ENCODE data around the gene PLCB1.
"Not testable (repeated sequence)": the region's sequence is repeated elsewhere in the genome, so short reads cannot be mapped to it uniquely, and the experiment has no call there.

Gene PLCB1

DNA sequence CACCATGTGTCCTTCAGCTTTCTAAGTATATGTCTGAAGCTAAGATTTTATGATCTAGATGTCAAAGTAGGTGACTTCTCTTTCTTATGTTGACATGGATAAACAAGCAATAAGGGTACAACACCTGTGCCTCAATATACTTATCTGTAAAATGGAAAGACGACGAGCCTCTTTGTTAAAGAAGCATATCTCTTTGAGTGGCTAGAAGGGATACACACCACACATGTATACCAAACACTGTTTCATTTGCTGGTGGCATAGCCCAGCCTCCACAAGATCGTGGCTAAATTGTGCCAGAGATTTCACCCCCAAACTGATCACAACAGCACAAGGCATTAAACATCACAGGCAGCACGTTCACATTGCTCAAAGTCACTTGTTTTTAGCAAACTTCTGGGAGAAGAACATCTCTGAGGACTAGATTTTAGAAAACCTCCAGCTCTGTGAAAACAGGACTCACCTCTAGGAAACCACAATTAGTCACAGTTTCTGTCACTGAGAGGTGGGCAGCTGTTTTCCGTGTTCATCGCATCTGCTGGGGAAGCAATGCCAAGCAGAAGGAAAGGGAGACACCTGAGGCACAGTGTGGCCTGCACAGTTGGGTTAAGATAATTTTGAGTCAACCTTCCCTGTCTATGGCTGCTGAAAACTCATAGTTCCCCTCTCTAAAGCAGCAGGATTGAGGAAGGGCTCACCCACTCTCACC, 673.8 kb downstream of the PLCB1 start:
- peak in 1 of 2 experiments; percentile 17 for DNase-seq

DNA sequence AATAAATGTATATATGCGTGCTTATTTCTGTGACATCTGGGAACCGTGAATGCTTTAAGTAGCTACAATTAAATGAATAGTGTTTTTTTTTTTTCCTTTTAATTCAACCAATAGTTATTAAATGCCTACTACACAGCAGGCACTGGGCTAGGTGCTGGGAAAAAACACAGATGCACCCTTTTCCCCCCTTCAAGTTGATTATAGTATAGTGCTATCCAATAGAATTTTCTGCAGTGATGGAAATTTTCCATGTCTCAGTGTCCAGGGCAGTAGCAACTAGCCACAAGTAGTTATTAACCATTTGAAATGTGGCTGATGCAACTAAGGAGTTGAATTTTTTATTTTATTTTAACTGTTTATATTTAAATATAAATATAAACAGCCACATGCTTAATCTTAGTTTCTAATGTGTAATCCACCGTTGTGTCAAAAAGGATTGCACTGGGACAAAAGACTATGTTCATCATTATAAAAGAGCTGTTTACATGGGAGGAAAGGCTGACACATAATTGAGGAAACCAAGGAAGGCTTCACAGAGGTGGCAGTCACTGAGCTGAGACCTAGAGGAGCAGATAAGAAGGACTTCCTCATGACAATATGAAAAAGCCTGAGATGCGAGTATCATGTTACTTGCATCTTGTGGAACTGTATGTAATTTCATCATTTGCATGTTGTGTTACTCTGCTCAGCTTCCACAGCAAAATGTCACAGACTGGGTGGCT, 675.6 kb downstream of the PLCB1 start:
- DNase-seq: no peak

DNA sequence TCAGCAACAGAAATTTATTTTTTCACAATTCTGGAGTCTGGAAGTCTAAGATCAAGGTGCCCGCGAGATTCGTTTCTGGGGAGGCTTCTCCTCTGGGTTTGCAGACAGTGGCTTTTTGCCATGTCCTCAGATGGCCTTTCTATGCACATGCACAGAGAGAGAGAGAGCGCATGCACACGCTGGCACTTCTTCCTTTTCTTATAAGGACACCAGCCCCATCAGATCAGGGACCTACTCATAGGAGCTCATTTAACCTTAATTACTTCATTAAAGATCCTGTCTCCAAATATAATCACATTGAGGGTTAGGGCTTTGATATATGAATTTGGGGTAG, 676.1 kb downstream of the PLCB1 start:
- DNase-seq: no peak

DNA sequence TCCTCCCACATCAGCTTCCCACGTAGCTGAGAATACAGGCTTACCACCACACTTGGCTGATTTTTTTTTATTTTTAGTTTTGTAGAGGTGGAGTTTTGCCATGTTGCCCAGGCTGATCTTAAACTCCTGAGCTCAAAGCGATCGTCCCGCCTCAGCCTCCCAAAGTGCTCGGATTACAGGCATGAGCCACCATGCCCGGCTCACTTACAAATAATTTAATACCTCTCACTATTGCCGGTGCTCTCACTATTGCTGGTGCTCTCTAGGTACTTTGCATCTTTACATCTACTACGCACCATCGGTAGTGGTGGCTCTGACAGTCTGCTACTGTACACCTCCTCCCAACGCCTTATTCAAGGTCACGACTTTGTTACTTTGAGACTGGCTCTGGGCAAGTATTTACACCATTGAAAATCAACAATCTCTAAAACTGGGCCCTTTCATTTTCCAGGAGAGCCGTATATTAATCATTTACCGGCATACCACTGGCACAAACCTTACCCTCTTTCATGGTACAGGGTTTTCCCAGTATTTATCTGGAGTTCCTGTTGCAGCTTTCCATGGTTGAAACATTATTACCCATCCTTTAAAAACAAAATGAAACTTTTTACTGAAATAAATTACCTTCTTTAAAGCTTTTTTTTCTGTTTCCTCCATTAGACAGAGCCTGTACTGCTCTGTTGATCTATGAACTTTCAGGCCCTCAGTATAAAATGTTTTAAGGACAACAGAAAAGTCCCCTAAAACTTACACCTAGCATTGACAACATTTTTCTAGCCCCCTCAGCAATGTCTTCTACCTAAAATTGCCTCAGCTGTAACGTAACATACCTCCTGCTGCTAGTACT, 677.3 kb downstream of the PLCB1 start:
- DNase-seq: no peak

DNA sequence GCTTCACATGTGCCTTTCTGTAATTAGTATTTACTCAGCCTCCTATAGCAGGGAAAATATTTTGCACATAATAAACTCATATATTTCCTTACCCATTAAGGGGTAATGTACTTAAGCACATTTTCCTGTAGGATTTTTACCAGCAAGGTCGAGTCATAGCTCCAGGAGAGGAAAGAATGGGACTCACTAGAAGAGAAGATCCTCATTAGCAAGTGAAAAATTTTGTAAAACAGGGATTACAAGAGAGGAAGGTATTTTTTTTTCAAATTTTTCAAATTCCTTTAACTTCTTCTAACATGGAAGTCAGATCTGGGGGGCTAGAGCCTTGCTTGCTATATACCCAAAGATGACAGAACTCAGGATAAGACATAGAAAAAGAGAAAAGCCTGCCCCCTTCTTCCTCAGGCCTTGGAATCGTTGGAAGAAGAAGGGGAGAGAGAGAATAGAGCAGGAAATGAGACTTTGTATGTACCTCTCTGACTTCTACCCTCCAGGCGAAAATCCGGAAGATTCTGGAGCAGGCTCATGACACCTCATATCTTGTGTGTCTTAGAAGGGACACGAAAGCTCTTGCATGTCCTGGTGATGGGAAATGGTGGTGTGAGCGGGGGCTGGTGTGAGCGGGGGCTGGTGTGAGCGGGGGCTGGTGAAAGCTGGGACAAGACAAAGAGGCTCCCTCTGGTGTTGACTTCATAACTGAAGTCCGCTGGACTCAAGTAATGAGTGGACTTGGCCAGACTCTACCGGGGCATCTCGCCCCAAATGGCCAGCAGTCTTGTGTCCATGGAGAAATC, 679.9 kb downstream of the PLCB1 start:
- DNase-seq: no peak

DNA sequence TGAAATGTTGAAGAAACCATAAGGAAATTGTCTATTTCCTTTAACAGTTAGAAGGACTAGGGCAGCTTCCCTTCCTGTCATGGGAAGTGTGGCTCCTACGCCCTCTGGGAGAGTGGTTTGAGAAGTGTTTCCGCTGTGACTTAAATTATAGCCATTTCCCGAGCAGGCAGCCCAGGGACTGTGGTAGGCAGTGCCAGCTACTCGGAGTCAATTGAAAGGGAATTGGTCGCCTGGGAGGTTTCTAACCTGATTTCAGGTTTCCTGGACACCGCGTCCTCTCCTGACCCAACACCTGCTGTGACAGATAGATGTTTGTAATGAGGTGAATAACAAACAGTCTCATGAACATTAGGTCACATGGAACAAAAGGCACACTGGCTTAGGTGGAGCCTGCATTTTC, 680.8 kb downstream of the PLCB1 start:
- no peak for DNase-seq

DNA sequence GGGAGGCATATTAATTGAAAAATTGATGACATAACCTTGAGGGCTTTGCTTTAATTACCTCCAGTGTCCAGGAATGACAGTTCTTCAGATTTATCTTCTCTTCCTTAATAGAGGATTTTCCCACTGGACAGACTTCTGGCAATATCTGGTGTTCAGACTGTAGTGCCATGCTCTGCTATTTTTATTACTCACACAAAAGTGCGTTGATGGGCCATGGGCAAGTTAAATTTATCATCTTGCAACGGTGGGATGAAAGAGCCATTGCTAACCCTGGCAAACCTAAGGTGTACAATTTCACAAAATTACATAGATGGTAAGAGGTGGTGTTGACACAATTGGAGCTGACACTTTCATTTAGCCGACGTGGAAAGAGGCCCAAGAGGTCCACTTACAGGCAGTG, 683.1 kb downstream of the PLCB1 start:
- no peak for DNase-seq

DNA sequence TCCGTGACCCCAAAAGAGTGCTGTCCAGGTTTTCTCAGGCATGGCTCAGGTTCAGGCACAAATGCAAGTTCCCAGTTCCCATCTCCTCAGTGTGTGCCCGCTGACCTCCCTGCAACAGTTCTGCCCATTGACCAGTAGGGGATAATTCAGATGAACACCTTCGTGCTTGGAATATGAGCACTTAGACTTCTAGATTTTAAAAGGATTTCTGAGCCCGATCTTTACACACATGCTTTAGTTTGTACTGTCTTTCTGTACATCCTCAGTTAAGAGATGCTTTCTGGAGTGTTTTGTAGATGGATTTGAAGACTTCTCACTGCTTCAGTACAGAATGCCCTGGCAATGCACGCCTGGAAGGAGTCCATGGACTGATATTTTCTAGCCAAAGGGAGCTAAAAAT, 697.2 kb downstream of the PLCB1 start:
- no peak for DNase-seq

DNA sequence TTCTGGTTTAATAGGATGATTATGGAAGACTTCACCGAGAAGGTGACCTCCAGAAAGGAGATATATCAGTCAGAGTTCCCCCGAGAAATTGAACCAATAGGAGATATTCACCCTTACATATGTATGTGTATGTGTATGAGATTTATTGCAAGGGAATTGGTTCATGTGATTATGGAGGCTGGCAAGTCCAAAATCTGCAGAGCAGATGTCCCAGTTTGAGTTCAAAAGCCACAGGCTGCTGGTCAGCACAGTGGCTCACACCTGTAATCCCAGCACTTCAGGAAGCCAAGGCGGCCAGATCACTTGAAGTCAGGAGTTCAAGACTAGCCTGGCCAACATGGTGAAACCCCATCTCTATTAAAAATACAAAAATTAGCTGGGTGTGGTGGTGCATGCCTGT, 702.2 kb downstream of the PLCB1 start:
- DNase-seq: not testable (repeated sequence)

DNA sequence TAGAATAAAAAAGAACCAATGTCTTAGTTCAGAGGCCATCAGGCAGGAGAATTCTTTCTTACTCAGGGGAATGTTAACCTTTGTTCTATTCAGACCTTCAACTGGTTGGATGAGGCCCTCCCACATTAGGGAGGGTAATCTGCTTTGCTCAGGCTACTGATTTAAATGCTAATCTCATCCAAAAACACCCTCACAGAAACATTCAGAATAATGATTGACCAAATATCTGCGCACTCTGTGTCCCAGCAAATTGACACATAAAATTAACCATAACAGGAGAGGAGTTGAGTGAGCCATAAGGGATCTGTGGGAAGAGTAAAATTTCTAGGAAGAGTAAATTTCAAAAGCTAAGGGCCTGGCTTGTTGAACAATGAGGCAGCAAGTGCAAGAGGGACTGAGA, 702.8 kb downstream of the PLCB1 start:
- DNase-seq: no peak

DNA sequence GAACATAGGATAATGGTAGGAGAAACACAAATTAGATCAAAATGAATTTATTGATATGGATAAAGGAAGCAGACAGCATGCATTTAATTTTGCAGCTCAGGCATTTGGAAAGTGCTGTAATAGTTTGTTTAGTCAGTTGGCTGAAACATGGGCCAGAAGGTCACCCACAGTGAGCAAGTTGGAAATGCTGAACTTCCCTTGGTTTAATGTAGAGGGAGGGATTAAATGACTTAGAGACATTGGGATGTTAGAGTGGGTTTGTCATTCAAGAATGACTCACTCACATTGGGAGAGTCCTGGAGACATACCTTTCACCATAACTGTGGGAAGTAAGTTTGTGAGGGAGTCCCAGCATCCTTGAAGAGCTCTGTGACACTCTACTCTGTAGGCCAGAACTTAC, 705.3 kb downstream of the PLCB1 start:
- DNase-seq: no peak

DNA sequence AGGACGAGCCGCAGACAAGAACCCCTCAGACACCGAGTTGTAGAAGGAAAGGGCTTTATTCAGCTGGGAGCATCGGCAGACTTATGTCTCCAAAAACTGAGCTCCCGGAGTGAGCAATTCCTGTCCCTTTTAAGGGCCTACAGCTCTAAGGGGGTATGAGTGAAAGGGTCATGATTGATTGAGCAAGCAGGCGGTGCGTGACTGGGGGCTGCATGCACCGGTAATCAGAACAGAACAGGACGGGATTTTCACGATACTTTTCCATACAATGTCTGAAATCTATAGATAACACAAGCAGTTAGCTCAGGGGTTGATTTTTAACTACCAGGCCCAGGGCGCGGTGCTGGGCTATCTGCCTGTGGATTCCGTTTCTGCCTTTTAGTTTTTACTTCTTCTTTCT, 710.5 kb downstream of the PLCB1 start:
- no peak for DNase-seq

DNA sequence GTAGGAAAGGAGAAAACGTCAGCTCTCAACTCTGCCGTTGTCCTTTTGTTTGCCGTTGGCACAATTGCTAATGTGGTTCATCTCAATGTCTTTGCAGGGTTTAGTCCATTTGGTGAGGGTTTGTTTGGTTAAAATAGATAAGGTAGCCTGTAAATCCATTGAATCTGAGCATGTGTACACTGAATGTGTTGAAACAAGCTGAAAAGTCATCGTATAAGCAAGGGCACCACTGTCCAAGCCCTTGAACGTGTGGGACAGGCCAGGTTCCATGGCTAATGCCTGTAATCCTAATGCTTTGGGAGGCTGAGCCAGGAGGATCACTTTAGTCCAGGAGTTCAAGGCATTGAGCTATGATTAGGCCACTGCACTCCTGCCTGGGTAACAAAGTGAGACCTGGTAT, 712.1 kb downstream of the PLCB1 start:
- DNase-seq: no peak

DNA sequence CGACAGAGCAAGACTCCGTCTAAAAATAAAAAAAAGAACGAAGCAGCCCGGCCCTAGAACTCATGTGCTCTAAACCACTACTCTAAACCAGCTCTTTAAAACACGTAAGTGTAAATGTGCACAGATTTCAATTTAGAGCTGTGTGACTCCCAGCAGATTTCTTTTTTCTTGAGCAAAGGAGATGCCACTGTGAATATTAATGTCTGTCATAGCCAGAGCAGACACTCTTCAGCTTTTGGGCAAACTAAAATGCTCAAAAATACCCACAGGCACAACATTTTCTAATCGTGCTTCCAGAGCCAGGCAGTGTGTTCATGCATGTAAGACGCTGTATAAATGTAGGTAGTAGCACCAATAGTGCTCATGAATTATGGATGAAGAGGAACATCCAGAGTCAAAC, 717.9 kb downstream of the PLCB1 start:
- DNase-seq: no peak

DNA sequence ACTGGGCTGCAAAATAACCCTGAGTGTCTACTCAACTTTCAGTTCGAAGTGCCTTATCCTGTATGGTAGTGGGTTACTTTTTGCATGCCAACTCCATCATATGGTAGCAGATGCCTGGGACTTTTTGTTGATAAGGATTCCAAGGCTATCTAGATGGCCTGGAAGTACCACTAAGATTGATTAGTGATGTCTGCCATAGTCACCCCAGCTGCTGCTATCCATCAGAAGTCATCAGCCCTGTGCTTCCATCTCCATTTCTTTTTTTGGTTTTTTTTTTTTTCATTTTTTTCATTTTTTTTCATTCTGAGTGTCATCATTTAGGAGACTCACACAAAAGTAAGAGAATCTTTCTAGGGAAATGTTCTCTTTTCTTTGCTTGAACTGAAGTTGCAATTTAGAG, 719.4 kb downstream of the PLCB1 start:
- DNase-seq: no peak

DNA sequence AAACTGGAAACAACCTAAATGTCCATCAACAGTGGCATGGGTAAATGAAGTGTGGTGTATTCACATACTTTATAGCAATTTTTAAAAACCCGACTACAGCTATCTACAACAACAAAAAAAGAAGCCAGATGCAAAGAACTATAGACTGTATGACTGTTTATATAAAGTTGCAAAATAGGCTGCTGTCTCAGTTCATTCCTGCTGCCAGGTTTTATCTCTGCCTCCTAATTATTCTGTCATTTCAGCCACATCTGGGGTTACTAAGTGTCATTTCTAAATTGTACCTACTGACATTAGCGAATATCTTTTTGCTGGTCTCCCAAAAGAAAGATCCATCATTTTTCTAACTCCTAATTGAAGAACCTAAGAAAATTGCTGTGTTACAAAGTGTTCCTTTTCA, 719.9 kb downstream of the PLCB1 start:
- DNase-seq: not testable (repeated sequence)

DNA sequence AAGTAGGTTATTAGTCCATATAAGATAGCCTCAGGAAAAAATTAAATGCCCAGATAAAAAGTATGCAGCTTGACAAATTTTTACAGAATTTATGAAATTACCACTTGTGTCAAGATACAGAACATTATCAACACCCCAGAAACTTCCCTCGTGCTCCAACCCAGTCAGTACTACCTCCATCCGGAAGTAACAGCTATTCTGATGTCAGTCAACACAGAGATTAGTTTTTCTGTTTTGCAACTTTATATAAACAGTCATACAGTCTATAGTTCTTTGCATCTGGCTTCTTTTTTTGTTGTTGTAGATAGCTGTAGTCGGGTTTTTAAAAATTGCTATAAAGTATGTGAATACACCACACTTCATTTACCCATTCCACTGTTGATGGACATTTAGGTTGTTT, 721.1 kb downstream of the PLCB1 start:
- not testable (repeated sequence) for DNase-seq

DNA sequence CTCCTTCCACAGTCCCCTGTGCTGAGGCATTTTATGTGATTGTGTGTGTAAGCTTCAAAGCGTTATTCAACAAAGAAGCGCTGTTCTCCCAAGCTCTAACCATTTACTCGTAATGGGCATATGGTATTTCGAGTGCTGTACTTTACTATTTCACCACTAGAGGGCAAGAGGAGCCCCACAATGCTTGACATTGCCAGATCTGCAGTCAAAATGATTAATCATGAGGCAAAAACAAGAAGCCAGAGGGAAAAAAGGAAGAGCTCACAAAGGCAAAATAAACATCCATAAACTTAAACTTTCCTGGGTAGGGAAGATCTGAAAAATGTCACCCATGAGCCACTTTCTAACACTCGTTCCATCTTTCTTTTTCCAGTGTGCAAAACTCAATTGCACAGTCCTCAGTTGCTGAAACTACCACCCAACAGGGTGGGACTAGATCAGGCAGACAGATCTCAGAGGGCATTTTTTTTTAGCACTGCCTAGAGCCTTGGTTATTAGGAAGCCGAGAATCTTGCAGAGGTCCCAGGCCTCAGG, 721.8 kb downstream of the PLCB1 start:
- no peak for DNase-seq

DNA sequence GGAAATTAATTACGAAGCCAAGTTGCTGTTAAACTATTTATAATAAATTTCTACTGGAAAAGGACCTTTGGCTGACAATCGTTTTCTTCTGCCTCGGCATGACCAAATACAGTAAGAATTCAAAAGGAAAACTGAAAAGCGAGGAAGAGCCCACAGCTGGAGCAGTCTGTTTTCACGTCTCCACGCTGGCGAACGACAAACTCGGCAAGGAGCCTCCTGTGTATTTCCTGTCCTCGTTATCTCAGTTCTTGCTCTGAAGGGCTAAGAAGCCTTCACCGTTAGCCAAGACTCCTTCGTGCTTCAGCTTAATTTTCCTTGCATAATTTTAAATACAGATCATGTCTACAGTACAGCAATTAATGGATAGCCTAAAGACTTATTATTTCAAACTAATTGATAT, 722.5 kb downstream of the PLCB1 start:
- no peak for DNase-seq

DNA sequence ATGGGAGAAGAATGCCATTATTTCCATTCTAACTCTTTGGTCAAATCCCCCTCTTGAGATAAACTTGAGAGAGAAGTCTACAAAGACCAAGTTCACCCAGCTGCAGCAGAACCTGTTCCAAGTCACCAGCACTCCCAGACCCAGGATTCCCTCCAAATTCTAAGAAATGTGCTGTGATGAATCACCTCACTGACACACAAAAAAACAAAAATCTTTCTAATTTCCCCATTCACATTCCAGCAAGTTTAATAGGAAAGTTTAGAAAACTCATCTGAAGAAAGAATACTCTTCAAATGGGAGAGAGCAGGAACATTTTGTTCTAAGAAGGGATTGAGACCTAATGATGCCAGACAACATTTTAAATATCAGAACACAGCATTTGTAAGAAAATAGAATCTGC, 723.2 kb downstream of the PLCB1 start:
- DNase-seq: no peak

DNA sequence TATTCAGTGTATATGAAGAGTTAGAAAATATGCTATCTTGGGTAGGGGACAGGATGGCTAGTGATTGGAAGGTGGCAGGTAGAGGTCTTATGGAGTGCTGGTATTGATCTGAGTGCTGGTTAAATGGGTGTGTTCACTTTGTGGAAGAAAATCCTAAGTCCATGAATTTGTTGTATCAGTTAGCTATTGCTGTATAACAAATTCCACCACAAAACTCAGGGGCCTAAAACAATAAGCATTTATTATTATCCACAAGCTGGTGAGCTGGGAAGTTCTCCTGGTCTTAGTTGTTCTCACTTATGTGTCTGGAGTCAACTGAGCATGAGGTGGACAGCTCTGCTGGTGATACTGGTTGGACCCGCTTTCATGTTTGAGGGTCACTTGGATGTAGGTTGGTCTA, 724.6 kb downstream of the PLCB1 start:
- DNase-seq: no peak

DNA sequence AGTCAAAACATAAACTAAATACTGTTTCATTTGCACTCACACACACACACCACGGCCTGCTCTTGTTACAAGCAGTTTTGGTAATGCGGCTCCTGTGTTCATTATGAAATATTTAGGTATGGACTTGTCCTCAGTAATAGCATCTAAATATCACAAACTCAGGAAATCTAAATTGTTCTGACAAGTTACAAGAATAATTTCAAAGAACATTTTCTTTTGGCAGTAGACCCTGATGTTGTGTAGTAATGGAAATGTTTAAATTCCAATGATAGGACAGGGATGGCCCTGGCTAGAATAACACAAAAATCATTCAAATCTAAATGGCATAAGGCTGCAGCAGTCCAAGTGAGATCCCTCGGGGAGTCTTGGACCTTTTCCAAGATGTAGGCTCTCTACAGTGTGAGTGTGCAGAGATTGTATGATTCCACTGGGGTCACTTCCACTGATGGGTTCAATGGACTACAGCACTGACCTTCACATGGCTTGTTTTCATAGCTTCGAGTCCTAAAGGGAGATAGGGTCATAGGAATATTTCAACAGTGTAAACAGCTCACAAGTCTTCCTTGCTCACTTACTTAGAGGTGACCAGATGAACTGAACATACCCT, 726.2 kb downstream of the PLCB1 start:
- DNase-seq: no peak
